Measurements from ENCODE around the gene PDE4D. TPM values are rescaled to one million over a fixed set of nuclear protein-coding genes. Genes with fewer than 3 reads are reported as not detected.

PDE4D gene
- total RNA-seq, 1 experiment from 2014 or later, result 32.5 TPM

GRCh38 chr5:59268756-59269415 is 624.6 kb downstream of the PDE4D start:
- no peaks in the 10 kb centered on the region for H3K27me3 ChIP-seq
- no peak overlapping the region for H3K4me3 ChIP-seq
- H3K27ac ChIP-seq, result no peak overlapping the region
- no peaks in the 10 kb centered on the region for H3K36me3 ChIP-seq
- no peak for DNase-seq
- peaks cover 7% of the 10 kb centered on the region for H3K4me1 ChIP-seq
- no peaks in the 10 kb centered on the region for H3K9me3 ChIP-seq (replicated peaks)

- no peaks in the 10 kb centered on the region for H3K36me3 ChIP-seq
- H3K27me3 ChIP-seq, result no peaks in the 10 kb centered on the region
- no peak overlapping the region for H3K27ac ChIP-seq
- peaks cover 6% of the 10 kb centered on the region for H3K4me1 ChIP-seq
- no peak for DNase-seq
- H3K4me3 ChIP-seq, result no peak overlapping the region
- H3K9me3 ChIP-seq (replicated peaks), result no peaks in the 10 kb centered on the region
Observed at GRCh38 chr5:59267033-59267432, 626.5 kb downstream of the PDE4D start.

DNA sequence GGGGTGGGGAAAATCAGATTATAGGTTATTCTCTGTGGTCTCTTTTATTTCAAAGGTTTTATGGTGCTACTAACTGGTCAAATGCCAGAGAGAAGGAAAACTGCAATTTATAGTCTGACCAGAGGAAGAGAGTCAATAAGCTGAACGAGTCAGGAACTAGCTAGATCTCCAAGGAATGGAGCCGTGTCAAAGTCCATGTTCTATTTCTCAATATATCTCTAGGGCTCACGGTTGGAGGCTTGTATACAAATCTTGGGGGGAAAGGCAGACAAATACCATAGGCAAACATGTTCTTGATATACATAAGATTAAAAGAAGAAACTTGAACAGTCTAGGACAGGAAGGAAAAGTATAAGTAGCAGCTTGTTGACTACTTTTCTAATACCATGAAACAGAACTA is 627.1 kb downstream of the PDE4D start:
- Histone ChIP-seq H3K36me3 (no peaks in the 10 kb centered on the region), H3K27me3 (no peaks in the 10 kb centered on the region), H3K27ac (no peak overlapping the region), H3K4me3 (no peak overlapping the region), H3K4me1 (peaks cover 6% of the 10 kb centered on the region), H3K9me3 (replicated peaks) (no peaks in the 10 kb centered on the region)
- DNase-seq, result no peak

GRCh38 chr5:59264639-59265245 is 628.8 kb downstream of the PDE4D start:
- H3K4me3 ChIP-seq, result no peak overlapping the region
- no peaks in the 10 kb centered on the region for H3K27me3 ChIP-seq
- no peaks in the 10 kb centered on the region for H3K36me3 ChIP-seq
- H3K27ac ChIP-seq, result no peak overlapping the region
- no peak for DNase-seq
- H3K9me3 ChIP-seq (replicated peaks), result no peaks in the 10 kb centered on the region
- H3K4me1 ChIP-seq, result peaks cover 6% of the 10 kb centered on the region

- no peak overlapping the region for H3K4me3 ChIP-seq
- no peak for DNase-seq
Observed at GRCh38 chr5:59264013-59264412, 629.5 kb downstream of the PDE4D start.

DNA sequence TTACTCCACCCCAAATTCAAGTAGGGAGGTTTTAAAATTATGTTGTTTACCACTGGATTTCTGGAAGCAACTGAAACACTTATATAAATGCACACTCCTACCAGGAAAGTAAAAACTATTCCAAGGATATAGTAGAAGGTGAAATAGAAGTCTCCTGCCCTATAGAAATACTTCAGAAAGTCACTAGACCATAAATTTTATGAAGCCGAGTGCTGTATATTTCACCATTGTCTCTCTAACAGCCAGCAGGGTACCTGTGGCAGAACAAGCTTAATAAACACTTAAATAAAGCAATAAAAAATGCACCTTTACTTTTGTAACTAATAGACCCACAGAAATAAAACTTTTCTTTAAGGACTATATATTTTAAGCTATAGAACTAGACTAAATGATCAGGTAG is 631.6 kb downstream of the PDE4D start:
- H3K4me1 ChIP-seq, result peaks cover 6% of the 10 kb centered on the region
- DNase-seq, result no peak
- no peaks in the 10 kb centered on the region for H3K36me3 ChIP-seq
- no peak overlapping the region for H3K4me3 ChIP-seq
- H3K27ac ChIP-seq, result no peak overlapping the region
- H3K27me3 ChIP-seq, result no peaks in the 10 kb centered on the region
- no peaks in the 10 kb centered on the region for H3K9me3 ChIP-seq (replicated peaks)

More at GRCh38 chr5:59264013-59264412, 629.5 kb downstream of the PDE4D start:
- Histone ChIP-seq H3K27ac (no peak overlapping the region), H3K4me1 (peaks cover 6% of the 10 kb centered on the region), H3K36me3 (no peaks in the 10 kb centered on the region), H3K27me3 (no peaks in the 10 kb centered on the region), H3K9me3 (replicated peaks) (no peaks in the 10 kb centered on the region)

DNA sequence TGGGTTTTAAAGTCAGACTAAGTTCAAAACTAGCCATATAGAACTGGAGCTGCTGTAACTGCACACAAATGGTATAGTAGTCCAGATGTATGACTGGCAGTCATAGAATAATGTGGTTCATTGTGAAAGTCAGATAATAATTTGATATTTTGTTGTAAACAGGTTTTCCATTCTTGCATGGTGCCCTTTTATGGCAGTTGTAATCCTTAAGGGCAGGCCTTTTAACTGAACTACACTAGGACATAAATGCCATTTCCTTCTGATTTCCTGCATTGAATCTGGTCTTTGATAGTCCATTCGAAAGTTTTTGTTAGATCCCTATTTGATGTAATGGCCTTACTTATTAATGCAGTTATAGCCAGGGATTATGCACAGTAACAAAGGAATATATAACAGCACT is 632.6 kb downstream of the PDE4D start:
- Histone ChIP-seq H3K27me3 (no peaks in the 10 kb centered on the region), H3K4me1 (peaks cover 11% of the 10 kb centered on the region), H3K27ac (no peak overlapping the region), H3K4me3 (no peak overlapping the region), H3K36me3 (no peaks in the 10 kb centered on the region), H3K9me3 (replicated peaks) (no peaks in the 10 kb centered on the region)
- DNase-seq, result no peak

DNA sequence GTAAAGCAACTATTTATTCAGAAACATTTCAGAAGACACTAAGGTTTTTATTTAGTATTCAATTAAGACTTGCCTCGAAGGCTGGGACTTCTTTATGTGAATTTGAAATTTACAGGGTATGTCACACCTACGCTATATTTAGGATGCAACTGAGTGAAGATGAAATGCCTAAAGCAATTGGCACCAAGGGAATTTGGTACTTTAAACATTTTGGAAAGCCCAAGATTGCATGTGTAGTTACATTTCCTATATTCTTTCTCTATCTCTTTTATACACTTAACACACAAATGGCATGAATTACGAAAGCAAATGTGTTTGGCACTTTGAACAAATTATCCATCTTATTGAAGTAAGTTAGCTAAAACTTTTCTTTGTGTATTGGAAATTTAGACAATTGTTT is 633.3 kb downstream of the PDE4D start:
- H3K4me1 ChIP-seq, result peaks cover 12% of the 10 kb centered on the region
- no peaks in the 10 kb centered on the region for H3K27me3 ChIP-seq
- no peak overlapping the region for H3K4me3 ChIP-seq
- H3K9me3 ChIP-seq (replicated peaks), result no peaks in the 10 kb centered on the region
- H3K36me3 ChIP-seq, result no peaks in the 10 kb centered on the region
- no peak overlapping the region for H3K27ac ChIP-seq
- no peak for DNase-seq

- no peak overlapping the region for H3K4me3 ChIP-seq
- DNase-seq, result no peak
Observed at GRCh38 chr5:59259237-59259636, 634.3 kb downstream of the PDE4D start.

DNA sequence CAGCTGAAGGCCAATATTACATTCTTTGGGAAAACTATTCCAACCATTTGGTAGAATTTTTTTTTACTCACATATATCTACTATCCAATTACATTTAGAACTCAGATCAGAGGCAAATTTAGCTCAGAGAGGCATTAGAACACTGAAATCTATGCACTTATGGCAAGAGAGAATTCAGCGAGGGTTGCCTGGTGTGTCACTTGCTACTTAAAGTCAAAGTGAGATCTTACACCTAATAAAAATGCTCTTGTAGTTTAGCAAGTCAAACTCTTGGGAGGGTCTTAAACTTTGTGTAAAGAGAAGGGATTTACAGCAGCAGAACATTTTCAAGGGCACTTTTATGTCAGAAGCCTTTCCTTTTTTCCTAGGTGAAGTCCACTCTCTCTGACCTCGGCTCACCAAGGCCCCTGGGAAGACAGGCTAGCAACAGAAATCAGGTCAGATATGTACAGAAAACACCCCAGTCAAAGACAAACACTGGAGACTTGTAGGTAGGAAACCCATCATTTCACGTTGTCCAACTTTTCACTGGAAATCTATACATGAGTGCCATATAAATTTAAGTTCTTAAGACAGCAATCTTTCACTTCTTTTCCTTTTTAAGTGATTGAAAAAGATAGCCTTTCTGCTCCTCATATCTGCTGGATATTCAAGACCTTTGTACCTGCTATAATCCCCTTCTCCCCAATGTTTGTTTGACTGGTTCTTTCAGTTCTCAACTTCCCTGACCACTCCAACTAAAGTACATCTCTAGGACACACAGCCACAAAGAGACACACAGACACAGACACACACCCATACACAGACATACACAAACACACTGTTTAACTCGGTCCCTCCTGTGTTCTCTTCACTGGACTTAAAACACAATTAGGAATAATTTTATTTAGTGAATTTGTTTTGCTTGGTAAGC is 635.8 kb downstream of the PDE4D start:
- H3K9me3 ChIP-seq (replicated peaks), result no peaks in the 10 kb centered on the region; the same call in 1 of the 2 replicates
- H3K36me3 ChIP-seq, result no peaks in the 10 kb centered on the region
- DNase-seq, result no peak
- no peak overlapping the region for H3K4me3 ChIP-seq
- no peak overlapping the region for H3K27ac ChIP-seq
- H3K27me3 ChIP-seq, result no peaks in the 10 kb centered on the region
- peaks cover 6% of the 10 kb centered on the region; the same call in 1 of the 2 replicates for H3K4me1 ChIP-seq

More at GRCh38 chr5:59259237-59259636, 634.3 kb downstream of the PDE4D start:
- Histone ChIP-seq H3K36me3 (no peaks in the 10 kb centered on the region), H3K27me3 (no peaks in the 10 kb centered on the region), H3K27ac (no peak overlapping the region), H3K4me1 (peaks cover 10% of the 10 kb centered on the region), H3K9me3 (replicated peaks) (no peaks in the 10 kb centered on the region)

- Histone ChIP-seq H3K4me3 (no peak overlapping the region), H3K4me1 (peaks cover 6% of the 10 kb centered on the region; the same call in 1 of the 2 replicates), H3K9me3 (replicated peaks) (peaks cover 3% of the 10 kb centered on the region; the same call in 1 of the 2 replicates), H3K27ac (peak overlapping the region; percentile 8; the same call in 1 of the 2 replicates), H3K27me3 (no peaks in the 10 kb centered on the region), H3K36me3 (no peaks in the 10 kb centered on the region)
- DNase-seq, result peak in 1 of 2 experiments; percentile 15
Observed at GRCh38 chr5:59256331-59256730, 637.2 kb downstream of the PDE4D start.

- no peak overlapping the region for H3K4me3 ChIP-seq
- H3K4me1 ChIP-seq, result peaks cover 6% of the 10 kb centered on the region; the same call in 1 of the 2 replicates
- H3K27me3 ChIP-seq, result no peaks in the 10 kb centered on the region
- peaks cover 3% of the 10 kb centered on the region; the same call in 1 of the 2 replicates for H3K9me3 ChIP-seq (replicated peaks)
- H3K36me3 ChIP-seq, result no peaks in the 10 kb centered on the region
- DNase-seq, result no peak
- H3K27ac ChIP-seq, result no peak overlapping the region
Observed at GRCh38 chr5:59254055-59254687, 639.4 kb downstream of the PDE4D start.

DNA sequence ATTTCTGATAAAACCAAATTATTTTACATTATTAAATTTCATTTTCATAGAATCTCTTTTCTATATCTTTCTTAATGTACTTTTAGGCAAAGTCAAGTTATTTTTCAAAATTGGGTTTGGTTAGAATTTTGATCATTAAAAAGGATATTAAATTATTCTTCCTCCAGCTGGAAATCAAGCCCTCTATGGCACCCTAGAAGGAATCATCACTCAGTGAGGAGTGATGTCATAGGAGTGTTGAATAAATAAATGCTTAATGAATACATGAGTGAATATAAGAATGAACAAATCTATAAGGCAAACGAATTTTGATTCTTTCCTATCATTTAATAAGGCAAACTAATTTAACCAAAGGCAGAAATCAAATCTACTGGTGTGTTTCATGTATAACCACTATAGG is 639.9 kb downstream of the PDE4D start:
- Histone ChIP-seq H3K4me1 (peaks cover 6% of the 10 kb centered on the region; the same call in 1 of the 2 replicates), H3K4me3 (no peak overlapping the region), H3K27ac (no peak overlapping the region), H3K27me3 (no peaks in the 10 kb centered on the region), H3K36me3 (no peaks in the 10 kb centered on the region), H3K9me3 (replicated peaks) (peaks cover 3% of the 10 kb centered on the region; the same call in 1 of the 2 replicates)
- no peak for DNase-seq

DNA sequence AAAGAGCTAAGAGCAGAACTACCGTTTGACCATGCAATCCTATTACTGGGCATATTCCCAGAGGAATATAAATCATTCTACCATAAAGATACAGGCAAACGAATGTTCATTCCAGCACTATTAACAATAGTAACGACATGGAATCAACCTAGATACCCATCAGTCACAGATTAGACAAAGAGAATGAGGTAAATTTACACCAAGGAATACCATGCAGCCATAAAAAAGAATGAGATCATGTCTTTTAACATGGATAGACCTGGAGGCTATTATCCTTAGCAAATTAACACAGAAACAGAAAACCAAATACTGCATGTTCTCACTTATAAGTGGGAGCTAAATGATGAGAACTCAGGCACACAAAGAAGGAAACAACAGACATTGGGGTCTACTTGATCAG is 641.9 kb downstream of the PDE4D start:
- H3K36me3 ChIP-seq, result no peaks in the 10 kb centered on the region
- DNase-seq, result no peak
- peaks cover 6% of the 10 kb centered on the region; the same call in 1 of the 2 replicates for H3K4me1 ChIP-seq
- no peak overlapping the region for H3K27ac ChIP-seq
- no peaks in the 10 kb centered on the region for H3K27me3 ChIP-seq
- peaks cover 3% of the 10 kb centered on the region; the same call in 1 of the 2 replicates for H3K9me3 ChIP-seq (replicated peaks)
- H3K4me3 ChIP-seq, result no peak overlapping the region

All from SJCRH30 (cell line).